ENCODE data around the gene ANKRD33. TPM values are rescaled to one million over a fixed set of nuclear protein-coding genes. Genes with fewer than 3 reads are reported as not detected.
A peak's percentile ranks its signal among the peaks of the same experiment; 100 is the strongest.

The ANKRD33 gene
- total RNA-seq, 1 experiment from 2014 or later: 0.21 TPM

- ChIA-PET CTCF (interaction anchor here (0.6 kb wide), 1 partner anchor 13 kb away, joined by 3 read pairs; no protein-coding TSS in a partner anchor), POLR2A (interaction anchor here (0.7 kb wide), 2 partner anchors 31 to 428 kb away, joined by 3 to 4 read pairs; no protein-coding TSS in a partner anchor)
- Histone ChIP-seq H3K9me3 (ENCODE audit: control insufficient read depth, insufficient read depth, low read depth, low read length) (peaks cover 7% of the 10 kb centered on the region; the same call in 1 of the 2 replicates), H3K27ac (ENCODE audit: low read length) (no peak overlapping the region), H3K36me3 (ENCODE audit: control insufficient read depth, insufficient read depth, low read length) (no peaks in the 10 kb centered on the region), H3K4me3 (ENCODE audit: low read depth in 2 of 2, low read length in 2 of 2) (no peak overlapping the region), H3K4me1 (ENCODE audit: control insufficient read depth, insufficient read depth, low read length) (no peaks in the 10 kb centered on the region), H3K27me3 (ENCODE audit: control insufficient read depth, insufficient read depth, low read length) (no peaks in the 10 kb centered on the region)
- intact Hi-C loops (cut with micrococcal nuclease; ENCODE audit: unreplicated experiment): no loop called here
- in situ Hi-C loops (cut with HindIII; ENCODE audit: low pct_unique_long_range_greater_than_20kb, low sequenced_read_pairs): no loop called here
- no TSS peak for BruUV-seq (replicated peaks)
- DNase-seq (ENCODE audit: low read depth, low spot score) (no peak), ATAC-seq (peak; percentile 48; the same call in 1 of the 2 replicates)
- no peak for TF ChIP-seq CTCF (IDR thresholded peaks at IDR 0.05)
- no peak for TF ChIP-seq TCF7L2 (IDR thresholded peaks at IDR 0.05; ENCODE audit: low read depth, low read length)
- no peak for TF ChIP-seq REST (IDR thresholded peaks at IDR 0.05; ENCODE audit: insufficient read depth in 1 of 2, low read depth in 2 of 2, low read length in 1 of 2)
- TF ChIP-seq POLR2AphosphoS5 (IDR thresholded peaks at IDR 0.05; ENCODE audit: low read depth, low read length): no peak
- no peak for TF ChIP-seq SIN3A (IDR thresholded peaks at IDR 0.05; ENCODE audit: borderline replicate concordance, insufficient read depth, low read depth, low read length)
Measured at GRCh38 chr12:51886021-51886710, 1.7 kb upstream of the ANKRD33 start.

- CTCF ChIA-PET: interaction anchor here (0.6 to 1.2 kb wide), 9 partner anchors 9 to 554 kb away, joined by 3 to 12 read pairs (median 5); no protein-coding TSS in a partner anchor
- Histone ChIP-seq H3K27me3 (ENCODE audit: control insufficient read depth, insufficient read depth, low read length) (no peaks in the 10 kb centered on the region), H3K4me1 (ENCODE audit: control insufficient read depth, insufficient read depth, low read length) (no peaks in the 10 kb centered on the region), H3K9me3 (ENCODE audit: control insufficient read depth, insufficient read depth, low read depth, low read length) (peaks cover 7% of the 10 kb centered on the region; the same call in 1 of the 2 replicates), H3K27ac (ENCODE audit: low read length) (no peak overlapping the region), H3K4me3 (ENCODE audit: low read depth in 2 of 2, low read length in 2 of 2) (no peak overlapping the region), H3K36me3 (ENCODE audit: control insufficient read depth, insufficient read depth, low read length) (no peaks in the 10 kb centered on the region)
- intact Hi-C loops (cut with micrococcal nuclease; ENCODE audit: unreplicated experiment): no loop called here
- TF ChIP-seq TCF7L2 (IDR thresholded peaks at IDR 0.05; ENCODE audit: low read depth, low read length): no peak
- no peak for TF ChIP-seq CTCF (IDR thresholded peaks at IDR 0.05)
- TF ChIP-seq SIN3A (IDR thresholded peaks at IDR 0.05; ENCODE audit: borderline replicate concordance, insufficient read depth, low read depth, low read length): no peak
- no peak for TF ChIP-seq REST (IDR thresholded peaks at IDR 0.05; ENCODE audit: insufficient read depth in 1 of 2, low read depth in 2 of 2, low read length in 1 of 2)
- TF ChIP-seq POLR2AphosphoS5 (IDR thresholded peaks at IDR 0.05; ENCODE audit: low read depth, low read length): no peak
- DNase-seq (ENCODE audit: low read depth, low spot score) (no peak), ATAC-seq (peak; percentile 25; the same call in 1 of the 2 replicates)
- in situ Hi-C loops (cut with HindIII; ENCODE audit: low pct_unique_long_range_greater_than_20kb, low sequenced_read_pairs): no loop called here
- POLR2A ChIA-PET: interaction anchor here (0.6 kb wide), 1 partner anchor 449 kb away, joined by 3 read pairs; no protein-coding TSS in a partner anchor
- BruUV-seq (replicated peaks): no TSS peak
Measured at GRCh38 chr12:51888316-51889215, 663 bp downstream of the ANKRD33 start.

All from Panc1 (cell line).